A549 (cell line): ENCODE measurements around the gene STXBP2. TPM values are rescaled to one million over a fixed set of nuclear protein-coding genes. Genes with fewer than 3 reads are reported as not detected.
A peak's percentile ranks its signal among the peaks of the same experiment; 100 is the strongest.

Experiments
- ATAC-seq, 2 experiments: fragments of 200-7000 bp in 1 of 2; fragments of >200 bp in 1 of 2; cut with Nextera tagmentation in 1 of 2; cut with Tn5 transposase in 1 of 2; 3 replicates each; pipeline versions ENCODE4 v1.8.0 to v1.9.1; 2018 to 2020; ENCODE audit warnings: mild to moderate bottlenecking in 1 of 2, moderate library complexity in 1 of 2
- CTCF ChIA-PET: fragments of 300-600 bp; sonication (Branson Sonifier 250); formaldehyde crosslinking; extraction: SDS; loops from one replicate; lab custom pipeline; 2021; ENCODE audit warnings: antibody characterized with exemption, inconsistent platforms; lab: Yijun Ruan, JAX
- POLR2A ChIA-PET: fragments of 350-600 bp; formaldehyde crosslinking; extraction: SDS; loops from one replicate; lab custom pipeline; 2021; ENCODE audit warnings: antibody characterized with exemption, inconsistent platforms; lab: Yijun Ruan, JAX
- DNase-seq, 2 experiments: peaks; one replicate each; pipeline versions ENCODE4 v3.0.0 to v3.0.0-alpha.2; 2011 to 2016; ENCODE audit warnings: low read depth in 1 of 2, low spot score in 1 of 2
- FAIRE-seq: peaks from 2 replicates; lab custom pipeline; 2011; peaks lifted over from hg19 to GRCh38; lab: Jason Lieb, UNC
- H3K27ac ChIP-seq, 2 experiments: fragments of >200 bp; sonication (Bioruptor Twin); formaldehyde crosslinking; 3 replicates each; pipeline ENCODE4 v1.5.1; 2016 to 2017
- H3K4me1 ChIP-seq: fragments of >200 bp; sonication (Bioruptor Twin); formaldehyde crosslinking; 3 replicates; pipeline ENCODE4 v1.6.1; 2016
- H3K4me2 ChIP-seq: fragments of >200 bp; sonication (Bioruptor Twin); formaldehyde crosslinking; 3 replicates; pipeline ENCODE4 v1.6.1; 2016
- H3K4me3 ChIP-seq: fragments of >200 bp; sonication (Bioruptor Twin); formaldehyde crosslinking; 3 replicates; pipeline ENCODE4 v1.5.1; 2016
- H3K9me3 ChIP-seq: fragments of >200 bp; sonication (Bioruptor Twin); formaldehyde crosslinking; 3 replicates; pipeline ENCODE4 v1.6.1; 2016
- BHLHE40 ChIP-seq: IDR thresholded peaks from 2 replicates; pipeline ENCODE4 v1.6.1; 2012; ENCODE audit warnings: low read depth, low read length, inconsistent platforms
- EHMT2 ChIP-seq: fragments of 200-600 bp; sonication (generic); IDR thresholded peaks from 2 replicates; pipeline ENCODE4 v1.6.1; 2016; ENCODE audit warnings: antibody characterized with exemption, low read depth, mild to moderate bottlenecking, moderate library complexity
- ESRRA ChIP-seq: fragments of 150-350 bp; IDR thresholded peaks from 2 replicates; pipeline ENCODE4 v1.6.1; 2014; ENCODE audit warnings: mild to moderate bottlenecking, low read length, borderline replicate concordance
- FOXS1 ChIP-seq: fragments of 250-450 bp; sonication (Bioruptor Pico); IDR thresholded peaks from 2 replicates; pipeline ENCODE4 v1.5.0; 2020; ENCODE audit warnings: mild to moderate bottlenecking, moderate library complexity
- GATA3 ChIP-seq: IDR thresholded peaks from 2 replicates; pipeline ENCODE4 v1.6.1; 2012; ENCODE audit warnings: borderline replicate concordance
- JUN ChIP-seq, 2 experiments: fragments of >200 bp; sonication (Bioruptor Twin); formaldehyde crosslinking; IDR thresholded peaks; 2 replicates in 1 of 2; 3 replicates in 1 of 2; pipeline ENCODE4 v1.6.1; 2016 to 2017
- KDM1A ChIP-seq: fragments of 200-600 bp; sonication (generic); IDR thresholded peaks from 2 replicates; pipeline ENCODE4 v1.6.1; 2016; ENCODE audit warnings: low read depth, mild to moderate bottlenecking
- MYC ChIP-seq: IDR thresholded peaks from 2 replicates; pipeline ENCODE4 v1.6.1; 2012; ENCODE audit warnings: mild to moderate bottlenecking, inconsistent platforms, low read length, improper control_type of control experiment, borderline replicate concordance
- PHF8 ChIP-seq: fragments of 200-600 bp; sonication (generic); IDR thresholded peaks from 2 replicates; pipeline ENCODE4 v1.6.1; 2016; ENCODE audit warnings: low read depth, mild to moderate bottlenecking, antibody characterized with exemption, moderate library complexity, borderline replicate concordance
- POLR2AphosphoS2 ChIP-seq: conservative IDR thresholded peaks from 2 replicates; pipeline ENCODE4 v1.6.1; 2012; ENCODE audit warnings: low read length, improper control_type of control experiment, inconsistent platforms
- RAD21 ChIP-seq, 2 experiments: fragments of >200 bp in 1 of 2; sonication (Bioruptor Twin) in 1 of 2; formaldehyde crosslinking in 1 of 2; IDR thresholded peaks in 1 of 2; conservative IDR thresholded peaks in 1 of 2; 2 replicates in 1 of 2; 3 replicates in 1 of 2; pipeline ENCODE4 v1.6.1; 2012 to 2018; ENCODE audit warnings: inconsistent platforms in 1 of 2
- RCOR1 ChIP-seq: fragments of 150-350 bp; IDR thresholded peaks from 2 replicates; pipeline ENCODE4 v1.6.1; 2014; ENCODE audit warnings: antibody characterized with exemption, low read length, low read depth
- RFX5 ChIP-seq: fragments of 450-650 bp; IDR thresholded peaks from 2 replicates; pipeline ENCODE4 v1.7.1; 2014; ENCODE audit warnings: antibody characterized with exemption, mild to moderate bottlenecking, moderate library complexity
- SMC3 ChIP-seq: fragments of >200 bp; sonication (Bioruptor Twin); formaldehyde crosslinking; IDR thresholded peaks from 3 replicates; pipeline ENCODE4 v1.6.1; 2018; ENCODE audit warnings: inconsistent platforms
- ZNF302 ChIP-seq: fragments of 250-450 bp; sonication (Bioruptor Pico); IDR thresholded peaks from 2 replicates; pipeline ENCODE4 v1.9.0; 2021; ENCODE audit warnings: inconsistent platforms, mild to moderate bottlenecking, moderate library complexity
- WGBS: methylation state at CpG from one replicate; pipeline ENCODE4 v1.1.6; 2017; ENCODE audit errors: missing lambda C conversion rate; 5-methylcytosine and 5-hydroxymethylcytosine counted together
- polyA plus RNA-seq, 4 experiments: library from polyadenylated mRNA; depleted of rRNA in 3 of 4; stranded (reverse); fragments of >200 nt; fragmentation: RNase III in 1 of 4; extraction: RNeasy Plus Mini Kit Qiagen cat#74134 plus additional on column Dnase treatment in 1 of 4; gene quantifications; 2 replicates in 3 of 4; 3 replicates in 1 of 4; pipeline ENCODE4 v1.2.3, GENCODE V29; 2011 to 2017
- TF ChIP-seq, protein P1 (sequence below): fragments of 250-450 bp; sonication (Bioruptor Pico); IDR thresholded peaks from 2 replicates; pipeline ENCODE4 v1.5.0; 2020; ENCODE audit warnings: low read depth, mild to moderate bottlenecking, moderate library complexity
- TF ChIP-seq, protein P2 (sequence below): IDR thresholded peaks from 2 replicates; pipeline ENCODE4 v1.6.1; 2012; ENCODE audit warnings: low read depth, borderline replicate concordance

Gene STXBP2
- polyA plus RNA-seq, 2 of the 4 experiments (the other 2 are of a cell fraction) = 41.4 to 47.2 TPM

DNA sequence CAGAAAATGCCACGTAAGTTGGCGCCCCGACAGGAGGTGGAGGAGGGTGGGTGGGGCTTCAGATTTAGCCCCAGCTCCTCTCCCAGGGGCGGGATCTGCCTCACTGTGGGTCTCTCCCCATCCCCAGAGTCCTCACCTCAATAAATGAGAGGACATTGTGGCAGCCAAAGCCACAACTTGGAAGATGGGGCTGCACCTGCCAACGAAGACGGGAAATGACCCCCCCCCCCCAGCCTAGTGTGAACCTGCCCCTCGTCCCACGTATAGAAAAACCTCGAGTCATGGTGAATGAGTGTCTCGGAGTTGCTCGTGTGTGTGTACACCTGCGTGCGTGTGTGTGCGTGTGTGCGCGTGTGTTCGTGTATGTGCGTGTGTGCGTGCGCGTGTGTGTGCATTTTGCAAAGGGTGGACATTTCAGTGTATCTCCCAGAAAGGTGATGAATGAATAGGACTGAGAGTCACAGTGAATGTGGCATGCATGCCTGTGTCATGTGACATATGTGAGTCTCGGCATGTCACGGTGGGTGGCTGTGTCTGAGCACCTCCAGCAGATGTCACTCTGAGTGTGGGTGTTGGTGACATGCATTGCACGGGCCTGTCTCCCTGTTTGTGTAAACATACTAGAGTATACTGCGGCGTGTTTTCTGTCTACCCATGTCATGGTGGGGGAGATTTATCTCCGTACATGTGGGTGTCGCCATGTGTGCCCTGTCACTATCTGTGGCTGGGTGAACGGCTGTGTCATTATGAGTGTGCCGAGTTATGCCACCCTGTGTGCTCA lies 42.3 kb downstream of the STXBP2 start:
- CTCF ChIA-PET = interaction anchor here (1.0 to 1.3 kb wide), 3 partner anchors 36 to 121 kb away, joined by 3 to 4 read pairs (median 4); no protein-coding TSS in a partner anchor
- Histone ChIP-seq H3K4me3 (no peak overlapping the region), H3K9me3 (no peaks in the 10 kb centered on the region), H3K4me2 (peak overlapping the region; percentile 19; the same call in 1 of the 3 replicates), H3K4me1 (peaks cover 10% of the 10 kb centered on the region; the same call in 2 of the 3 replicates), H3K27ac (no peak overlapping the region)
- FAIRE-seq = no peak
- 42% methylated on average over 25 of the region's 30 CpGs for WGBS
- no peak for ATAC-seq
- peak in 1 of 2 experiments; percentile 30 for DNase-seq
- POLR2A ChIA-PET = no interaction called here
- 0 out of 5 replicates have a peak, but pooled peaks of 1 of the 2 experiments have one; percentile 5 for TF ChIP-seq RAD21 (conservative IDR thresholded peaks at IDR 0.05 in 1 of 2, IDR thresholded peaks at IDR 0.05 in 1 of 2)
- TF ChIP-seq ESRRA = no peak

DNA sequence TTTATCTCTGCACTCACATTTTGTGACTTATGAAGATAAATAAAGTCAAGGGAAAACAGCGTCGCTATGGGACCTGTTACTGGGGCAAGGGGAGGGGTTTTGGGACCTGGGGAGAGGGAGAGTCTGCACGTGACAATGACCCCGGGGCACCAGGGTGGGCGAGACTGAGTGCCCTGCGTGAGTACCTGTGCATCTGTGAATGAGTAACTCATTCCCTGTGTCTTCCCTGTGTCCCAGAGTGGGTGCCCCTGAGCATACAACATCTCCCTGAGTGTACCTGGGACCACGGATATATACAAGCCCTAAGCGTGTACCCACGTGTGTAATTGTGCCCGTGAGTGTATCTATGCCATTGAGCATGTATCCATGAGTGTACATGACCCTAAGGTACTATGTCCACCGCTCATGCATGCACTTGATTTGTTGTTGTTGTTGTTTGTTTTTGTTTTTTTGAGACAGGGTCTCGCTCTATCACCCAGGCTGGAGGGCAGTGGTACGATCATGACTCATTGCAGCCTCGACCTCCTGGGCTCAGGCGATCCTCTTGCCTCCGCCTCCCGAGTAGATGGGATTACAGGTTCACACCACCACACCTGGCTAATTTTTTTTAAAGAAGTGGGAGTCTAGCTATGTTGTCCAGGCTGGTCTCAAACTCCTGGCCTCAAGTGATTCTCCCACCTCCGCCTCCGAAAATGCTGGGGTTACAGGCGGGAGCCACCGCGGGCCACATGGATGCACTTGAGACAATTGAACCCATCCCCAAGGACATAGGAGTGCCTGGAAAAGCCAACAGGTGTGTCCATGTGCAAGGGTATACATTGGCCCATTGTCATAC lies 43.1 kb downstream of the STXBP2 start:
- ATAC-seq = no peak; a peak in 3 of 6 replicates
- Histone ChIP-seq H3K27ac (peak overlapping the region; percentile 99), H3K9me3 (no peaks in the 10 kb centered on the region), H3K4me3 (peak overlapping the region; percentile 99), H3K4me1 (peaks cover 10% of the 10 kb centered on the region; the same call in 2 of the 3 replicates), H3K4me2 (peak overlapping the region; percentile 100)
- POLR2A ChIA-PET = interaction anchor here (1.0 to 2.0 kb wide), 2 partner anchors 112 to 120 kb away, joined by 3 to 5 read pairs; no protein-coding TSS in a partner anchor
- no peak for TF ChIP-seq SMC3
- TF ChIP-seq MYC = no peak
- TF ChIP-seq FOXS1 = no peak
- TF ChIP-seq, protein P1, sequence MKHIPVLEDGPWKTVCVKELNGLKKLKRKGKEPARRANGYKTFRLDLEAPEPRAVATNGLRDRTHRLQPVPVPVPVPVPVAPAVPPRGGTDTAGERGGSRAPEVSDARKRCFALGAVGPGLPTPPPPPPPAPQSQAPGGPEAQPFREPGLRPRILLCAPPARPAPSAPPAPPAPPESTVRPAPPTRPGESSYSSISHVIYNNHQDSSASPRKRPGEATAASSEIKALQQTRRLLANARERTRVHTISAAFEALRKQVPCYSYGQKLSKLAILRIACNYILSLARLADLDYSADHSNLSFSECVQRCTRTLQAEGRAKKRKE = no peak
- TF ChIP-seq GATA3 = no peak
- TF ChIP-seq RFX5 = no peak
- no peak for TF ChIP-seq ZNF302 (CRISPR knock-in tag)
- no peak for TF ChIP-seq PHF8
- no peak for TF ChIP-seq BHLHE40
- no peak for TF ChIP-seq RCOR1
- TF ChIP-seq EHMT2 = no peak
- no peak for TF ChIP-seq KDM1A
- TF ChIP-seq JUN (IDR thresholded peaks at IDR 0.05) = no peak
- no peak for TF ChIP-seq ESRRA
- TF ChIP-seq, protein P2, sequence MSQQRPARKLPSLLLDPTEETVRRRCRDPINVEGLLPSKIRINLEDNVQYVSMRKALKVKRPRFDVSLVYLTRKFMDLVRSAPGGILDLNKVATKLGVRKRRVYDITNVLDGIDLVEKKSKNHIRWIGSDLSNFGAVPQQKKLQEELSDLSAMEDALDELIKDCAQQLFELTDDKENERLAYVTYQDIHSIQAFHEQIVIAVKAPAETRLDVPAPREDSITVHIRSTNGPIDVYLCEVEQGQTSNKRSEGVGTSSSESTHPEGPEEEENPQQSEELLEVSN = no peak
- no peak for TF ChIP-seq POLR2AphosphoS2
- WGBS = 45% methylated on average over 17 of the region's 22 CpGs
- CTCF ChIA-PET = interaction anchor here (0.6 to 3.2 kb wide), 32 partner anchors 9 to 581 kb away, joined by 3 to 45 read pairs (median 4); partner anchors contain the start of genes CD209 and RETN
- DNase-seq = no peak
- FAIRE-seq = no peak
